ENCODE measurements around the gene TBC1D8.
A peak's percentile ranks its signal among the peaks of the same experiment; 100 is the strongest.
"Not testable (repeated sequence)": the region's sequence is repeated elsewhere in the genome, so short reads cannot be mapped to it uniquely, and the experiment has no call there.

TBC1D8 gene

DNA sequence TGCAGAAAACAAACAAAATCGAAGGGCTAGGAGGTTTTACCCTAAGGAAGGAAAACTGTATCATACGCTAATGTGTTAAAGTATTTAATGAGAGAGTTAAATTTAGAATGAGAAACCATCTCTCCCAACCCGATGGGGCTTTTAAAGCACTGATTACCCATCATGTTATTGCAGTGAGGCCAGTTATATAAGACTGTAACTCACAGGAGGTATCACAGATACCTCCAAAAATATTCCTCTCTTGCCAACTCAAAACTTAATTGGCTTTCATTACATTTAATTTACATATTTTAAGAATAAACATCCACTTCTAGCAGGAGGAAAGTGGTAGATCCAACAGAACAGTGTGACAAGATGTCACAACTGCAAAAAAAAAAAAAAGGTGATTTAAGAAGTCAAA, 92.8 kb downstream of the TBC1D8 start:
- no peak for DNase-seq

DNA sequence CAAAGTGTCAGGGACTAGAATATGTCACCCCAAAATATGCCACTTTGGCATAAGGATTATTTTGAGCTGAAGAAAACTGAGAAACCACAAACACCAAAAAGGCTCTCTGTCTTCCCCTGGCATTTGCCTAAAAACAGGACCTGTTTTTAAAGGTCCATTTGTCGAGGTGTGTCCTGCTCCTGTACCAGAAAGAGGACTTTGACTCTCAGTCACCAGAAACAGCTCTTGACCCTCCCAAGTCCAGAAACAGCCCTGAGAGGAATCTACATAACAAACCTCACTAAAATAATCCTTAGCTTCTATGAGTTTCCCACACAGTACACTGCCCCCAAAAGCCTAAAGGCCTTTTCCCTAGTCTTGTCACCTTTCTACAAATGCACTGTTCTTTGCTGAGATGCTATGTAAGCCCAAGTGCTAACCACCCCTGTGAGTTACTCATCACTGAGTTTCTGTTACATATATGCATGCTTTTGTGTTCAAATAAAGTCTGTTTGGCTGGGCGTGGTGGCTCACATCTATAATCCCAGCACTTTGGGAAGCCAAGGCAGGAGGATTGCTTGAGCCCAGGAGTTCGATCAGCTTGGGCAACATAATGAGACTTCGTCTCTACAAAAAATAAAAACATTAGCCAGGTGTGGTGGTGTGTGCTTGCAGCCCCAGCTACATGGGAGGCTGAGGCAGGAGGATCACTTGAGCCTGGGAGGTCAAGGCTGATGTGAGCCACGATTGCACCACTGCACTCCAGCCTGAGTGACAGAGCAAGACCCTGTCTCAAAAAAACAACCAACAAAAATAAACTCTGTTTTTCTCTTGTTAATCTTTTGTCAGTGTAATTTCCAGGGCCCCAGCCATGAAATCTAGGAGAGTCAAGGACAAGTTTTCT, 93.9 kb downstream of the TBC1D8 start:
- no peak for DNase-seq

DNA sequence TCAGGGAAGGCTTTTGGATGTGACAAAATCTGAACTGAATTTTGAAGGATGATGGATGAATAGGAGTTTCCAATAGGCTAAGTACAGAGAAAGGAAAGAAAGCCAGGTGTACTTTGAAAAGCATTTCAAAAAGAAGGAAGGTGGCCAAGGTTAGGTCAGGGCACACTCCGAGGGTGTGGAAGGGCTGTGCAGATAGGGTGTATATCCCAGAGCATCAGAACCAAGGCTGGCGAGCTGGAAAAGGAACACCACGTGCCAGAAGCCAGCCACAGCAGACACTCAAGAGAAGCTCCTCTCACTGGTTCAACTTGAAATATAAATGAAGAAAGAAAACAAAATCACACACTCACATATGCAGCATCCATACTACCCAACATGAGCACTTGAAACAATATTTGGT, 98.1 kb downstream of the TBC1D8 start:
- DNase-seq: no peak

DNA sequence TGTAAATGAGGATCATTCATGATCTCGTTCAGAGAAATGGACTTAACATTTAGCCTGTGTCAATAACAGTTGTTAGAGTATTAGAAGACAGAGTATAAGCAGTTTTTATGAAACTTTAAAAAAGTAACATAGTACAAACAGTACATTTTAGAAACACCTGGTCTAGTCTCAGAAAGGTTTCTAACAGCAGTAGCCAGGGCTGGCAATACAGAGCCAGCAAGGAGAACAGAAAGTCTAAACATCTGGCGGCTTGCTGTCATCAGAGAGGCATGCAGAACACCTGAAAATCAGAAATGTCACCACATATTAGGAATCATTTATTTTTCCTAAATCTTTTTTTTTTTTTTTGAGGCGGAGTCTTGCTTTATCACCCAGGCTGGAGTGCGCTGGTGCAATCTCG, 99.0 kb downstream of the TBC1D8 start:
- no peak for DNase-seq

DNA sequence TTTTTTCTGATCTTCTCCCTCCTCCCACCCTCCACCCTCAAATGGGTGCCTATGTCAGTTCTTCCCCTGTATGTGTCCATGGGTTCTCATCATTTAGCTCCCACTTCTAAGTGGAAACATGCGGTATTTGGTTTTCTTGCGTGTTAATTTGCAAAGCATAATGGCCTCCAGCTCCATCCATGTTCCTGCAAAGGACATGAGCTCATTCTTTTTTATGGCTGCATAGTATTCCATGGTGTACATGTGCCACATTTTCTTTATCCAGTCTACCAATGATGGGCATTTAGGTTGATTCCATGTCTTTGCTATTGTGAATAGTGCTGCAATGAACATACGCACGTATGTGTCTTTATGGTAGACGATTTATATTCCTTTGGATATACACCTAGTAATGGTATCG, 100.3 kb downstream of the TBC1D8 start:
- DNase-seq: not testable (repeated sequence)

DNA sequence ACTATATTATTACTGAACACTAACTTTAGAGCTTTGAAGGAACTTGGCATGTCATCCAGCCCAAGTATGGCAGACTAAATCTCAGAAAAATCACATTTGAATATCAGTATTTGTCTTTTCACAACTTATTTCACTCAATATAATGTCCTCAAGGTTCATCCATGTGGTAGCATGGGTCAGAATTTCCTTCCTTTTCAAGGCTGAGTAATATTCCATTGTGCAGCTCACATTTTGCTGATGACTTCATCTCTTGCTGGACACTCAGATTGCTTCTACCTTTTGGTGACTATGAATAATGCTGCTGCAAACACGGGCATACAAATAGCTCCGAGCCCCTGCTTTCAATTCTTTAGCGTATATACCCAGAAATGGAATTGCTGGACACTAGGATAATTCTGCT, 102.4 kb downstream of the TBC1D8 start:
- no peak for DNase-seq

DNA sequence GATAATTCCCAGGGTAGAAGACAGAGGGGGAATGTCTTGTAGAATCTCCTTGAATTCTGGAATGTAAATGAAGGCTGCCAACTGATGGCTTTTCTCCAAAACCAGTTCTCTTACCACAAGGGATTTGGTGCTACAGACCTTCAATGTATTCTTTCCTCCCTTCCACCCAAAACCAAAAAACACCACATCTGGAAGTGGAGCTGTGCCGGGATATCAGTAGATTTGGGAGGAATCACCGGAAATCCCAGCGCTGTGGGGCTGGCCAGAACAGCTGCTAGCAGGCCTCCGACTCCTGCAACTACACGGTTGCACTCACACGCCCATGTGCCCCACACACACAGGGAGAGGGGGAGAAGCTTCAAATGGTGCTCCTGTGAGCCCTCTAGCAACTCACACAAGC, 103.4 kb downstream of the TBC1D8 start:
- peak; percentile 23 for DNase-seq

DNA sequence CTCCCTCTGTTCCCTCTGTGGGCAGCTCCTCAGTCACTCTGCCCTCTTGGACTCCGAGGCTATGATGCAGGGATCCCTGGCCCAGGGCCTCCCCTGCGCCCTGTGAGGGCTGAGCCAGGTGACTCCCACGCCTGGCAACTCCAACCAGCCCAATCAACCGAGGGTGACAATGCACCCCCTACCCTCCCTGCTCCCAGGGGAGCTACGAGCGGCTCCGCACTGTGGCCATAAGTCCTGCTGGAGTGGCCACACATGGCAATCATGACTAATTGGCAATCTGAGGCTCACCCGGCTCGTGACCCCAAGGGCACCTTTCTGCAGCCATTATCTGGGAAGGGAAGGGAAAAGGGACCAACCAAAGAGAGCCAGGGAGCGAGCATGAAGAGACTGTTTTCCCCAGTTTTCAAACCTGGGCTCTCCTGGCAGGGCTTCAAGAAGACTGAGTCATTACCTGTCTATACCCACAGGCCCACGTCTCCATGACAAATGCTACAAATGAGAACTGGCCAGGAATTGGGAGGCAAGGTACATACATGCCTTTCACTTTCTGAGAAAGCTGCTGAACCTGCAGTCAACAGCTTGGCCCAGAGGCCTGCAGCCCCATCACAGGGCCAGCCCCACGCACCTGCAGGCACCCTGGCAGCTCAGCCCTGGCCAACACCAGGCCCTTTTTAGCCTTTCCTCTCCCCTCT, 104.0 kb downstream of the TBC1D8 start:
- DNase-seq: peak; percentile 12

DNA sequence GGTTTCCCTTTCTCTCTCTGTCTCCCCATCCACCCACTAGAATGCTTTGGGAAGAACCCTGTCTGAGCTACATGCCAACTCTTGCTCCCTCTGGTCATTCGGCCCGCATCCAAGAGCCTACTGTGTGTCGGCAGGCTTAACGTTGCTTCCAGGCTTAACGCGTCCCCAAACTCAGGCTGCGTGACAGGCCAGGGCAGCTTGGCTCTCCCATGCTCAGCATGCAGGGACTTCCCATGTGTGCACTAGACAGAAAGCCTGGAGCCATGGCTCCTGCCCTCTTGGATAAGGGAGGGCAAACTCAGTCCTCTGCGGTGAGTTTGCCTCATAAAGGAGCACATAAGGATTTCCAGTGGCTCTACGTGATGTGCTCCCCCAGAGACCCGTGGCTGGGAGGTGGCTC, 105.9 kb downstream of the TBC1D8 start:
- DNase-seq: no peak

DNA sequence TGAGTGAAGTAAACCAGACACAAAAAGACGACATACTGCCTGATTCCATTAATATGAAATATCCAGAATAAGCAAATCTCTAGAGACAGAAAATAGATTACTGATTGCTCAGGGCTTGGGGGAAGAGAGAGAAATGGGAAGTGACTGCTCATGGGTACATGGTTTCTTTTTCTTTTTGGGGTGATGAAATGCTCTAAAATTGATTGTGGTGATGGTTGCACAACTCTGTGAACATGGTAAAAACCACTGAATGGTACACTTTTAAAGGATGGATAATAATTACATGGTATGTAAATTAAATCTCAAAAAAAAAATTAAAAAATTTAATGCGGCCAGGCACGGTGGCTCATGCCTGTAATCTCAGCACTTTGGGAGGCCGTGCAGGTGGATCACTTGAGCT, 109.8 kb downstream of the TBC1D8 start:
- peak; percentile 13 for DNase-seq

DNA sequence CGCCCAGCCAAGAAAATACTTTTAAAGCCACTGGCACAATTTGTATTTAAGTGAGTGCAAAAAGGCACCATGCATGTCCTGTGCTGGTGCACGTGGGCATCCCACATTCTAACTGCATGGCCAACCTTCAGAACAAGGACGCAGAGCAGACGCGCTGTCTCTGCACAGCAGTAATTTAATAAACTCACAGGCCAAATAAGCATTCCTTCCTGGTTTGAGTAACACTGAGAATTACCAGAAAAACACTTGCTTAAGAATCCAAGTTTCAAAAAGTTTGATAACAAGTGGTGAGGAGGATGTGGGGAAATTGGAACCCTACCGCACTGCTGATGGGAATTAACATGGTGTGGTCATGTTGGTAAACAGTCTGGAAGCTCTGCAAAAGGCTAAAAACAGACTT, 110.4 kb downstream of the TBC1D8 start:
- no peak for DNase-seq

DNA sequence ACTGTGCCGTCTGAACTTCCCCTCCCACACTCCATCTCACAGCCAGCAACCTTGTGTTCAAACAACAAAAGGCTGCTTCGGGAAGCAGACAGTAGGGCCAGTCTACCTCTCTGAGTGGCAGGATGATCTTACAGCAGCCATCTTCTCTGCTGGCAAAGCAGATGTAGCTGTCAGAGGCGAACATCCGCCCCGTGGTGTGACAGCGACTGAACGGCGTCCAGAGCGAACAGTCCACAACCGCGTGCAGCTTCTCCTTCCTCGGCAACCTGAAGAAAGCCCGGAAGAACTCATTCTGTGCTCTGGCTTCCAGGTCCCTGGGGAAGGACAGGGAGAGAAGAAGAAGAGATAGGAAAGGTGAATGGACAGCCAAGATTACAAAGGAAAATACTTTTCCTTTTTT, 111.1 kb downstream of the TBC1D8 start:
- no peak for DNase-seq

DNA sequence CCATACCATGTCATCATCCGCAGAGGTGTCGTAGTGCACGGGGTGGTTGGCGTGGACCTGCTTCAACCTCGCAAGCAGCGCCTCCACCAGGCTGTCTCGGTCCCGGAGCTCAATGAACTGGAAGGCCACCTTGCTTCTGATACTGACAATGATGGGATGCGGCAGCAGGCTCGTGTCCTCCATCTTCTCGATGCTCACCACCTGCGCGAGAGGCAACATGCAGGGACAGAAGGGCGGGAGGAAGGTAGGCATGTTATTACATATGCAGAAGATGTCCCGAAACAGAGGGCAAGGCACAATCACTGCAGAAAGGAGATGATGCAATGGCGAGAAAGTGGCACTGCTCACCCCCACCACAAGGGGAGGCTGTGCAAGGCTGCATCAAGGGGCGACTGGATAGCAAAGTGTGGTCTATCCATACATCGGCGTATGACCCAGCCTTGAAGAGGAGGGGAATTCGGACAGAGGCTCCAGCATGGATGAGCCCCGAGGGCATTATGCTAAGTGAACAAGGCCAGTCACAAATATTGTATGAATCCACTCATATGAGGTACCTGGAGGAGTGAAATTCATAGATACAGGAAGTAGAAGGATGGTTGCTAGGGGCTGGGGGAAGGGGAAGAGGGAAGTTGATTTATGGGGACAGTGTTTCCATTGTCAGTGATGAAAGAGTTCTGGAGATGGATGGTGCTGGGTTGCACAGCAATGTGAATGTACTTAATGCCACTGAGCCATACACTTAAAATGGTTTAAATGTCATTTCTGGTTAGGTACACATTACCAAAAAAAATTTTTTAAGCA, 112.5 kb downstream of the TBC1D8 start:
- DNase-seq: peak; percentile 18

DNA sequence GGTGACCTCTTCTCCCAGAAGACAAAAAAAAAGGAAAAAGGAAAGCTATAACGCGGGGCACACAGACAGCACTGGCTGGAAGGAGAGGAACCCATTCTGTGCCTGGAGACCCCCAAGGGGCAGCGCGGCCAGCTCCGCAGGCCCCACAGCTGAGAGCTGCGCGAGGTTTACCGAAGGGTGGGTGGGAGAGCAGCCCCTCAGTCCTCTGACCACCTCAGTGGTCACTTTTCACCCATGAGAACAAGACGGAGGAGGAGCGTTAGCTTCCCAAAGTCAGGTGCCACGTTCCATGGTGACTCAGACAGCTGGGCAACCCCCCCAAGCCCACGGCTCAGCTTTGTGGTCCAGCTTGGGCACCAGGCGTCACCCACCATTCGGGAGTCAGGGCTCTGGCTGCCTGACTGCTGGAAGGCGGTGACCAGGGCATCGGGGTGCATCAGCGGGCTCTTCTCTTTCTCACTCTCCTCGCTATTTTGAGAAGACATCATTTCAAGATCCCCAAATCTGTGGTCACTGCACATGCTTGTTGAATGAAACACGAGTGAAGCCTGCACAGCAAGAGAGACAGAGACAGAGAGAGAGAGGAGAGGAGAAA, 113.9 kb downstream of the TBC1D8 start:
- DNase-seq: no peak

DNA sequence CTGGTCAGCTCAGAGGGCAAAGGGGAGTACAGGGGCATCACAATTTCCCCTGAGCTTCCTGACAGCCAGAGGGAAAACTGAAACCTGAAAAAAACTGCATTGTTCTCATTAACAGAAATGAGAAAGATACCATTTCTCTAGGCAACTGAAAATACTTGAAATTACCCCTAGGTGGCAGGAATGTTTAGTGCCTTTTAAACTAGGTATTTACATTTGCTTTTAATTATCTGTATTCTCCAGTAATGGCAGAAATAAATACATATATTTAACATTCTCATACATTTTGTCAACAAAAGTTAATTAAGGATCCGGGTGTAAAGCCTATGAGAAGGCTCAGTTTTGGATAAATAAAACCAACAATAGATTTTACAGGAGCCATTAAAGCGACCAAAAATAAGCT, 114.6 kb downstream of the TBC1D8 start:
- DNase-seq: peak; percentile 30

DNA sequence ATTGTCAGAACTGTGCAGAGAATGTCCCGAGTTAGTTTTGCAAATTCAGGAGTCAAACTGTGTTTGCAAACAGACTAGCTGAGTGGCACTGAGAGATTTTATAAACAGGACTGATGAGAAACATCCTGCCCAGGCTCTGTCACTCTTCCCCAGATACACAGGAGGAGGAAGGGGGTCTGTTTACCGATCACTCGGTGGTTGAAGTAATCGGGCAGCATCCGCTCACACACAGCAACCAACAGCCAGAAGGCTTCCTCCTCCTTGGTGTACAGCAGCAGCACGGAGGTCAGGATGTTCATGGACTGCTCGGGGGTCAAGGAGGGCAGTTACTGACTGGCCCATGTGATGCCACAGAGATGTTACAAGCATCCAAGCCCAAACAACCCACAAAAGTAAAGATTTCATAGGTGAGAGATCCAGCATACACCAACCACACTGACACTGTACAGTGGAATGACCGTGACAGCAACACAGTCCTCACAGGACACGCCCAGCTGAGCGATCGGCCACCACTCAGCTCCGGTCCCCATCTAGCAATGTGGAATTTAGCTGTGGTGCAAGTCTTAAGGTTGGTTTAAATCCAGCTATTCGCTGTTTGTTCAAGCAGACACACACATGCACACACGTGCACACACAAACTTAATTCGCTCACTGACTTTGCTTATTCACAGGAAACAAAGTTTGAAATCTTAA, 119.0 kb downstream of the TBC1D8 start:
- DNase-seq: no peak

DNA sequence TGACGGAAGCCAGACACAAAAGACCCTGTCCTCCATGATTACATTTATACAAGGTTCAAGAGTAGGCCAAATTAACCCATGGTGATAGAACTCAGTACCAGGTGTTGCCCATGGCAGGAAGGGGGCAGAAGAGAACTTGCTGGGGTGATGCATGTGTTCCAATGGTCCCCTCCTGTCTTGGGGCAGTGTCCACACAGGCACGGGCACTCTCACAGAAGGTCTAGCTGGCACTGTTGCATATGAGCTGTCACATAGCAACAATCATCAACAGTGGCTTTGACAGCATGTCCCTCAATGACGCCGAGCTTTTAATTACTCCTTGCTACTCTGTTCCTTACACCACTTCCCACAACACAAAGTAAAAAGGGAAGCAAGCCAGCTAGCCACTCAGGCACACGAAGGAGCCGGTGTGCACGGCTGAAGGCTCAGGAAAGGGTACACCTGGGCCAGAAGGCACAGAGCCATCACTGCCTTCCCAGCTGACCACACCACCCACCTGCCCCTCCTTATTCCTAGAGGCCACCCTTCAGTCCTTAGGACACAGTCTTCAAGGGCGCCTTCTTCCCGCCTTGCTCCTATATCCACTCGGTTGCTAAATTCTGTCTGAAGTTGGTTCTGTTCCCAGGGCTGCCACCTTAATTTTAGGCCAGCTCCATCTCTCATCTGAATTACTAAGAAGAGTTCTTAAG, 120.2 kb downstream of the TBC1D8 start:
- no peak for DNase-seq

DNA sequence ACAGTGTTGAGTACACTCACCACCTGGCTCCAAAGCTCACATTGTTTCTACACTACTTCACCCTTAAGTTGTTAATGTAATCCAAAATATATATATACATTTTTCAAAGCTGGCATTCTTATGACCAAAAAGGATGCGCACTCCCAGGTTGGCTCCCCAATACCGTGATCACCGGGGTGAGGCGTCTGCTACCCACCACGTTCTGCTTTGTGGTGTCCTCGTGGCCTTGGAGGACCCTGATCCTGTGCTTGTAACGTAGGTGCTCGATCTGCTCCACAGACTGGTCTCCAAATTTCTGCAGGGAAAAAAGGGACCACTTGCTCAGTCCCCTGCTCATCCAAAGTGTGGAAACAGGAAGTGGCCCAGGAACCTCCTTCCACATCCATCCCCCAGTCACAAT, 123.3 kb downstream of the TBC1D8 start:
- no peak for DNase-seq

DNA sequence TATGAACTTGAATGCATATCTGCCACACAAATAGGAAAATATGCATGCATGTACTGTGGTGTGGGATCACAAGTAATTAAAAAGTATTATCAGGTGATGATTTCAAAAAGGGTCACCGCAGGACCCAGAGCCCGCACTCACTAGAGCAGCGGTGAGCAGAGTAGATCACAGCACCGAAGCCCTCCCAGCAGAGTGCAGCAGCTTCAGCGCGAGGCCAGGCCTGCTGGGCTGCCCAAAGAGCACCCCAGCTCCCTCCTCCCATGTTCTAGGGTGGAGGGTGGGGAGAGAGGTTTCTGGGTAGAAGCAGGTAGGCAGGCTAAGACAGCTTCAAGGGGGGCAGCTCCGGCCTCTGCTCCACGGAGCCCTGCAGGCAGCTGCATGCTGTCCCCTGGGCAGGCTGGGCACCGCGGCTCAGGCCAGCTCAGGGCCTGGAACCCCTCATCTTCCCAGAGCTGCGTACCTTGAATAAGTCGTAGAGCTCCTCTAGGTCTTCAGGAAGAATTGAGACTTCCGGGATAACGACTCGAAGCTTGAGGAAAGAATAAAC, 124.2 kb downstream of the TBC1D8 start:
- no peak for DNase-seq

DNA sequence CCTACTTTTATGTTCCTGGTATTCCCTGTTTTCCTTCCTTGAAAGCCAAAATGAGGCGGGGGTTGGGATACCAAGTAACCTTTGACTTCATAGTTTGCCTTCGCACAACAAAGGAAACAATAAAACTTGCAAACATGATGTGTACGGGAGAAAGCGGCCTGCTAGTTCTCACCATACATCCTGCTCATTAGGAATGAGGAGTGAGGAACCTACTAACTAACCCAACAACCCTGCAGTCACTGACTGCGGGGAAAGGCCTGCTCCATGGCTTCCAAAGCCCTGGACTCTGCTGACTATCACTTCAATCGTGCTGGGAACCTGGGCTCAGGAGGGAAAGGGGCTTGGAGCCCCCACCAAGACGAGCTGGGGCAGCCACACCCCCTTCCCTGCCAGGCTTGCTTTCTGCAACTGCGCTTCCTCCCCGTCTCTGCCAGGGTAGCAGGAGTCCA, 124.9 kb downstream of the TBC1D8 start:
- DNase-seq: no peak

DNA sequence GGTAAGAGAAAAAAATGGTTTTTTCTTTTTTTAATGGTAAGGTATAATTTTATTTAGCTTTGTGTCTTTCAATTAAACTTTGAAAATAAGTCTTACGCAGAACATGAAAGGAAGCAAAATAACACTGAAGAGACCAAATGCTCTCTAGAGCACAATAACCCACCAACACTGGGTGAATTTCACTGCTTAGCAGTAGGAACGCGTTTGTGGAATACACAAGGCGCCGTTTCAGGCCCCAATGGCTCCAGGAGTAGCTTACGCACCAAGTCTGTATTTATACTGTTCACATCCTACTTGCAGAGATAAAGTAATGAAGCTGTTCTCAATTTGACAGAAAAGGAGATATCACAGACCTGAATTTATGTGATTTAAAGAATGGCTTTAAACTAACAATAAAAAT, 125.6 kb downstream of the TBC1D8 start:
- DNase-seq: no peak
